Activated CD4-positive, alpha-beta T cell treated with anti-CD3 and anti-CD28 coated beads, Interleukin-2, amount 10 ng/mL, durations not matched to agents 24 days and 14 days (primary cell): Measurements from ENCODE around the gene FAM219A. TPM values are rescaled to one million over a fixed set of nuclear protein-coding genes. Genes with fewer than 3 reads are reported as not detected.

ENCODE experiments used
- total RNA-seq: library from RNA; stranded (reverse); gene quantifications from 2 replicates; pipeline ENCODE4 v1.2.3, GENCODE V29; 2022

FAM219A gene
- total RNA-seq, 1 donor from 2014 or later: 13.6 TPM

Other genes with a start within 250 kb of the FAM219A start
- 5.9 and 6.2 TPM in 2 replicates for gene KIF24, start 129.3 kb downstream of the FAM219A start, total RNA-seq
- 30.4 and 31.9 TPM in 2 replicates for gene NUDT2, start 129.0 kb downstream of the FAM219A start, total RNA-seq
- gene MYORG, start 81.7 kb downstream of the FAM219A start, total RNA-seq: 1.4 TPM in 2 replicates
- not detected in 2 replicates for gene DNAI1, start 235 bp upstream of the FAM219A start, total RNA-seq
- not detected in 2 replicates for gene ENHO, start 64.4 kb upstream of the FAM219A start, total RNA-seq
- gene CNTFR, start 131.2 kb upstream of the FAM219A start, total RNA-seq: not detected in 2 replicates
- 34.8 and 36.1 TPM in 2 replicates for gene RPP25L, start 153.5 kb upstream of the FAM219A start, total RNA-seq
- gene DCTN3, start 161.9 kb upstream of the FAM219A start, total RNA-seq: 50.9 and 57.0 TPM in 2 replicates
- gene ARID3C, start 170.5 kb upstream of the FAM219A start, total RNA-seq: 0.14 TPM in 1 of 2 replicates, not detected in the other
- gene SIGMAR1, start 179.2 kb upstream of the FAM219A start, total RNA-seq: 117 and 128 TPM in 2 replicates
- gene GALT, start 188.1 kb upstream of the FAM219A start, total RNA-seq: 68.9 and 73.4 TPM in 2 replicates
- 29.7 and 34.4 TPM in 2 replicates for gene IL11RA, start 193.6 kb upstream of the FAM219A start, total RNA-seq
- gene CCL27, start 204.1 kb upstream of the FAM219A start, total RNA-seq: 0.52 and 0.70 TPM in 2 replicates
- gene CCL19, start 232.7 kb upstream of the FAM219A start, total RNA-seq: not detected in 2 replicates